Measurements from ENCODE around the gene EBF4. TPM values are rescaled to one million over a fixed set of nuclear protein-coding genes. Genes with fewer than 3 reads are reported as not detected.

The EBF4 gene
- total RNA-seq, 1 donor from 2014 or later = 11.0 TPM

DNA sequence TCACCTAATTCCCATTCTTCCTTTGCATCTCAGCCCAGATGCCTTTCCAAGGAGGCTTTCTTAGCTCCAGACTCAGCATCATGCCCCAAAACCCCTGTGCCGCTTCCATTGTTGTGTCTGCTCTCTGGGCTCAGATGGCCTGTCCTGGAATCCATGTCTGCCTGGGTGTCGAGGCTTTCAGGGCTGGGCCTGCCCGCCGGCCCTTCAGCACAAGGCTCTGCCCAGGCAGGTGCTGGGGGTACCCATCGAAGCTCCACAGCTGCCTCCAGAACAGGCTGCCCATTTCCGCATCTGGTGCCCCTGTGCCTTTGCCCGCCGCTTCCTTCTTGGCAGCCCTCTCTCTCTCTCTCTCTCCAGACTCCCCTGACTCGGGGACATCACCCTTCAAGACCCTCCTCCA, 106.7 kb downstream of the EBF4 start:
- peak overlapping the region; percentile 69 for H3K27ac Mint-ChIP-seq (ENCODE audit: unreplicated experiment)
- peaks cover 26% of the 10 kb centered on the region for H3K27me3 Mint-ChIP-seq (ENCODE audit: unreplicated experiment)
- TF ChIP-seq, protein P1, sequence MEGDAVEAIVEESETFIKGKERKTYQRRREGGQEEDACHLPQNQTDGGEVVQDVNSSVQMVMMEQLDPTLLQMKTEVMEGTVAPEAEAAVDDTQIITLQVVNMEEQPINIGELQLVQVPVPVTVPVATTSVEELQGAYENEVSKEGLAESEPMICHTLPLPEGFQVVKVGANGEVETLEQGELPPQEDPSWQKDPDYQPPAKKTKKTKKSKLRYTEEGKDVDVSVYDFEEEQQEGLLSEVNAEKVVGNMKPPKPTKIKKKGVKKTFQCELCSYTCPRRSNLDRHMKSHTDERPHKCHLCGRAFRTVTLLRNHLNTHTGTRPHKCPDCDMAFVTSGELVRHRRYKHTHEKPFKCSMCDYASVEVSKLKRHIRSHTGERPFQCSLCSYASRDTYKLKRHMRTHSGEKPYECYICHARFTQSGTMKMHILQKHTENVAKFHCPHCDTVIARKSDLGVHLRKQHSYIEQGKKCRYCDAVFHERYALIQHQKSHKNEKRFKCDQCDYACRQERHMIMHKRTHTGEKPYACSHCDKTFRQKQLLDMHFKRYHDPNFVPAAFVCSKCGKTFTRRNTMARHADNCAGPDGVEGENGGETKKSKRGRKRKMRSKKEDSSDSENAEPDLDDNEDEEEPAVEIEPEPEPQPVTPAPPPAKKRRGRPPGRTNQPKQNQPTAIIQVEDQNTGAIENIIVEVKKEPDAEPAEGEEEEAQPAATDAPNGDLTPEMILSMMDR (IDR thresholded peaks at IDR 0.05; ENCODE audit: partially characterized antibody, unreplicated experiment) = no peak
- H3K36me3 Mint-ChIP-seq (ENCODE audit: unreplicated experiment) = peaks cover 5% of the 10 kb centered on the region
- H3K4me1 Mint-ChIP-seq (ENCODE audit: low read depth, unreplicated experiment) = peaks cover 7% of the 10 kb centered on the region
- peaks cover 3% of the 10 kb centered on the region for H3K9me3 Mint-ChIP-seq (ENCODE audit: unreplicated experiment)
- no peak for DNase-seq
- H3K4me3 Mint-ChIP-seq (ENCODE audit: unreplicated experiment) = peak overlapping the region; percentile 91

DNA sequence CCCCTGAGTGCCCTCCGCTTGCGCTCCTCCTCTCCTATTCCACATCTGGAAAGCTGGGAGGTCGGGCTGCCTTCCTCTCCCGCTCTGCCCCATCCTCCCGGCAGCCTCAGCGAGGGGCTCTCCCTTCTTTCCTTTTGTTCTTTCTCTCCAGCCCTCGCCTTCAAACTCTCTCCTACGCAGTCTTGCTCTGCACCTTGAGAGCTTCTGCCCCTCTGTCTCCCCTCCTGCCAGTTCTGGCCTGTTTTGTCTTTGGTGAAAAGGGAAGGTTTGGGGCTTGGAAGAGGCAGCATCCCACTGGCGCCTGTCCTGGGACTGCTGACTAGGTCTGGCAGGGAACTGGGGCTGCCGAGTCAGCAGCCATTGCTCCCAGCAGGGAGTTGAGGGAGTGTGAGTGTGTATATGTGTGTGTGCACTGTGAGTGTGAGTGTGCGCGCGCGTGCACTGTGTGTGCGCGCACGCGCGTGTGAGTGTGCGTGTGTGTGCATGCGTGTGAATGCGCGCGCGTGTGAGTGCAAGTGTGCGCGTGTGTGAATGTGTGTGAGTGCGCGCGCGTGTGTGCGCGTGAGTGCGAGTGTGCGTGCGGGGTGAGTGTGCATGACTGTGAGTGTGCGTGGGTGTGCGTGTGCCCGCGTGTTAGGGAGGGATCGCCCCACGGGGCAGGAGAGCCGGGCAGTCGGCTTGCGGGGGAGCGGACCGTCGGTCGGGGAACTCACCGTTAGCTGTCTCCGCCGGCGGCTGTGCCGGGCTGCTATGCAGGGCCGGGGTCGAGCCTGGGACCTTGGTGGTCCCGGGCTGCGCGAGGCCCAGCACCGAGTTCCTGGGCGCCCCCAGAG, 107.3 kb downstream of the EBF4 start:
- Mint-ChIP-seq H3K27ac (ENCODE audit: unreplicated experiment) (peak overlapping the region; percentile 69), H3K4me3 (ENCODE audit: unreplicated experiment) (peak overlapping the region; percentile 91), H3K27me3 (ENCODE audit: unreplicated experiment) (peaks cover 30% of the 10 kb centered on the region), H3K36me3 (ENCODE audit: unreplicated experiment) (peaks cover 5% of the 10 kb centered on the region), H3K9me3 (ENCODE audit: unreplicated experiment) (peaks cover 3% of the 10 kb centered on the region), H3K4me1 (ENCODE audit: low read depth, unreplicated experiment) (peaks cover 7% of the 10 kb centered on the region)
- DNase-seq = peak; percentile 49
- TF ChIP-seq, protein P1 (IDR thresholded peaks at IDR 0.05; ENCODE audit: partially characterized antibody, unreplicated experiment) = no peak

DNA sequence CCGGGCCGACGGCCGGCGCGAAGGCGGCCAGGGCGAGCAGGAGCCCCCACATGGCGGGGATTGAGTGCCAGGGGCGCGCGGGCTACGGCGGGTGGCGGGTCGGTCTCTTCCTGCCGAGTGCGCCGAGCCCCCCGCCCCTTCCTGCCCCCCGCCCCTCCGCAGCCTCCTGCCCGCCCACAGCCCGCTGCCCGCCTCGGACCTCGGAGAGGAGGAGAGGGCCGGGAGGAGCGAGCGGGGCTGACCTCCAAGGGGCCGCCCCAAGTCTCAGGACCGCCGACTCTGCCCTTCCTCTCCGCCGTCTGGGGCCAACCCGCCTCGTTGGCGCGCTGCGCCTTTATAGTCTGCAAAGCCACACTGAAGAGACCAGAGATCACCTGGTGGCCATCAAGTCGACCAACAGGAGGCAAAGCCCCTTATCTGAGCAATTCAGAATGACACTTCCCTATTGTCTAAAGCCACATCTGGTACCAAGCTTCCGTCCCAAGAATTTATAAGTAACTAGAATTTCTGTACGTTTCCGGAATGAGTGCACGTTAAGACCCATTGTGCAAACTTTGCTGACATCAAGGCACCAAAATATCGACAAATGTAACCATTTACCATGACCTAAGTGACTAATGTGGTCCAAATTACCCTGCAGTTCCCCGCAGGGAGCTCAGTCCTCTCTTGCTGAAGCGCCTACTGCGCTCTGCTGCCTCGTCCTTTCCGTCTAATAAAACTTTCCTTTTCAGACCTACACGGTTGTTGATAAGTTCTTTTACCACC, 108.1 kb downstream of the EBF4 start, which contains the start of gene CPXM1:
Gene CPXM1 (minus strand): TSS at position 107 of the 765 bp plus-strand sequence. CDS start 55 bp downstream, at position 52.
- peak within 1 kb of the TSS; percentile 91 for H3K4me3 Mint-ChIP-seq (ENCODE audit: unreplicated experiment)
- peaks cover 7% of the 10 kb centered on the region for H3K4me1 Mint-ChIP-seq (ENCODE audit: low read depth, unreplicated experiment)
- peaks cover 30% of the 10 kb centered on the region for H3K27me3 Mint-ChIP-seq (ENCODE audit: unreplicated experiment)
- H3K9me3 Mint-ChIP-seq (ENCODE audit: unreplicated experiment) = peaks cover 3% of the 10 kb centered on the region
- DNase-seq = peak; percentile 64
- H3K27ac Mint-ChIP-seq (ENCODE audit: unreplicated experiment) = peak within 1 kb of the TSS; percentile 69
- TF ChIP-seq, protein P1 (IDR thresholded peaks at IDR 0.05; ENCODE audit: partially characterized antibody, unreplicated experiment) = no peak
- peaks cover 5% of the 10 kb centered on the region for H3K36me3 Mint-ChIP-seq (ENCODE audit: unreplicated experiment)

DNA sequence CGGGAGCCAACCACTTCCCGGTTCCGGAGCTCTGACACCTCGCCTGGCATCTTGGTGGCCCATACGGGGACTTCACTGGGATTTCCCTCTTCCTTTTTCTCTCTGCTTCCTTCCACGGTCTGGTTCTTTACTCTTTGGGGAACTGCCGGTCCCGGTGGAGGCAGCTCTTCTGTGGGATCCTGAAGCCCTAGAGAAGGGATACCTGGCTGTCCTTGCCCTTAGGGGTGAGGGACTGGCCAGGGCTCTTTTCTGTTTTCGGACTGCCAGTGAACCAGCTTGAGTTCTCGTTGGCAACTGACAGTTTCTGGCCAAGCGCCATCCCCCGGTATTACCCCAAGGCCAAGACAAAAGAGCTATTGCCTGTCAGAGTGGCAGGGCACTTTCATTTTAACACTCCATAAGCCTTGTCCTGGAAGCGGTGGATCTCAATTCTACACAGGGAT, 108.7 kb downstream of the EBF4 start:
- Mint-ChIP-seq H3K36me3 (ENCODE audit: unreplicated experiment) (peaks cover 5% of the 10 kb centered on the region), H3K9me3 (ENCODE audit: unreplicated experiment) (peaks cover 7% of the 10 kb centered on the region), H3K4me3 (ENCODE audit: unreplicated experiment) (peak overlapping the region; percentile 85), H3K27ac (ENCODE audit: unreplicated experiment) (no peak overlapping the region), H3K4me1 (ENCODE audit: low read depth, unreplicated experiment) (peaks cover 7% of the 10 kb centered on the region), H3K27me3 (ENCODE audit: unreplicated experiment) (peaks cover 34% of the 10 kb centered on the region)
- TF ChIP-seq, protein P1 (IDR thresholded peaks at IDR 0.05; ENCODE audit: partially characterized antibody, unreplicated experiment) = no peak
- no peak for DNase-seq
